D721Med (cell line): ENCODE data around the gene BCKDK.

ENCODE experiments used
- DNase-seq: peaks from one replicate; pipeline ENCODE4 v3.0.0; 2011; ENCODE audit warnings: low spot score; ENCODE audit not compliant: insufficient read length
- FAIRE-seq: peaks from 2 replicates; lab custom pipeline; 2011; peaks lifted over from hg19 to GRCh38; lab: Jason Lieb, UNC
- TF ChIP-seq, protein P1 (sequence below): IDR thresholded peaks from 2 replicates; pipeline ENCODE4 v1.5.1; 2012; ENCODE audit warnings: mild to moderate bottlenecking, control low read depth; ENCODE audit not compliant: insufficient read depth; ENCODE audit errors: missing control alignments

Gene BCKDK

GRCh38 chr16:31108794-31109558 lies 790 bp downstream of the BCKDK start:
- FAIRE-seq: no peak
- TF ChIP-seq, protein P1, sequence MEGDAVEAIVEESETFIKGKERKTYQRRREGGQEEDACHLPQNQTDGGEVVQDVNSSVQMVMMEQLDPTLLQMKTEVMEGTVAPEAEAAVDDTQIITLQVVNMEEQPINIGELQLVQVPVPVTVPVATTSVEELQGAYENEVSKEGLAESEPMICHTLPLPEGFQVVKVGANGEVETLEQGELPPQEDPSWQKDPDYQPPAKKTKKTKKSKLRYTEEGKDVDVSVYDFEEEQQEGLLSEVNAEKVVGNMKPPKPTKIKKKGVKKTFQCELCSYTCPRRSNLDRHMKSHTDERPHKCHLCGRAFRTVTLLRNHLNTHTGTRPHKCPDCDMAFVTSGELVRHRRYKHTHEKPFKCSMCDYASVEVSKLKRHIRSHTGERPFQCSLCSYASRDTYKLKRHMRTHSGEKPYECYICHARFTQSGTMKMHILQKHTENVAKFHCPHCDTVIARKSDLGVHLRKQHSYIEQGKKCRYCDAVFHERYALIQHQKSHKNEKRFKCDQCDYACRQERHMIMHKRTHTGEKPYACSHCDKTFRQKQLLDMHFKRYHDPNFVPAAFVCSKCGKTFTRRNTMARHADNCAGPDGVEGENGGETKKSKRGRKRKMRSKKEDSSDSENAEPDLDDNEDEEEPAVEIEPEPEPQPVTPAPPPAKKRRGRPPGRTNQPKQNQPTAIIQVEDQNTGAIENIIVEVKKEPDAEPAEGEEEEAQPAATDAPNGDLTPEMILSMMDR: no peak
- no peak for DNase-seq

DNA sequence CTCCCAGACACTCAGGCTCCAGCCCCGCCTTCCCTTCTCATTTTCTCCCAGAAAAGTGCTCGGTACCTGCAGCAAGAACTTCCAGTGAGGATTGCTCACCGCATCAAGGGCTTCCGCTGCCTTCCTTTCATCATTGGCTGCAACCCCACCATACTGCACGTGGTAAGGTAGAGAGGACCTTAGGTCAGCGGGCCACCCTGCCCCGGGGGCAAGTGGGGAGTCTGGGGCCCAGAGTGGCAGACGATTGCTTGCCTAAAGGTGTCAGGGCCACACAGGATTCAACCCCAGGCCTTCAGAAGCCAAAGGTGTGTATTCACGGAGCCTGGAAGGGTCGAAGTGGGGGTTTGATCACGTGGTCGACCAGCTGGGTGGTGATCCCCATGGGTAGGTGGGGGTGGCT lies 1.4 kb downstream of the BCKDK start:
- TF ChIP-seq, protein P1: no peak
- FAIRE-seq (no peak), DNase-seq (no peak)

- no peak for DNase-seq
- no peak for FAIRE-seq
- TF ChIP-seq, protein P1: no peak
Measured at GRCh38 chr16:31110106-31111034, 2.2 kb downstream of the BCKDK start.

DNA sequence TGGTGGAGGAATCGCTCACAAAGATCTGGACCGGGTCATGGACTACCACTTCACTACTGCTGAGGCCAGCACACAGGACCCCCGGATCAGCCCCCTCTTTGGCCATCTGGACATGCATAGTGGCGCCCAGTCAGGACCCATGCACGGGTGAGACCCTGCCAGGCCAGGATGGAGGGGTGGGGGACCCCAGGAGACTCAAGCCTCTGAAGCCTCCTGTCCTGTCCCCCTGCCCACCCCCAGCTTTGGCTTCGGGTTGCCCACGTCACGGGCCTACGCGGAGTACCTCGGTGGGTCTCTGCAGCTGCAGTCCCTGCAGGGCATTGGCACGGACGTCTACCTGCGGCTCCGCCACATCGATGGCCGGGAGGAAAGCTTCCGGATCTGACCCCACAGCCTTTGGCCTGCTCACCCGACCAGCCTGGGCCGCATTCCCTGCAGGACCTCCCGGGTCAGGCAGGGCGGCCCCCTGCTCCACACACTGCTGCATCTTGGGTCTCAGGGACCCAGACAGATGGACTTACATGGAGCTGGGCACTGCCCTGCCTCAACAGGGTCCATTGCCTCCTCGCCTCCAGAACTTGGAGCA lies 3.8 kb downstream of the BCKDK start:
- DNase-seq (no peak), FAIRE-seq (no peak)
- TF ChIP-seq, protein P1: no peak

GRCh38 chr16:31112711-31113110 lies 4.5 kb downstream of the BCKDK start:
- no peak for DNase-seq
- TF ChIP-seq, protein P1: no peak
- FAIRE-seq: no peak

DNA sequence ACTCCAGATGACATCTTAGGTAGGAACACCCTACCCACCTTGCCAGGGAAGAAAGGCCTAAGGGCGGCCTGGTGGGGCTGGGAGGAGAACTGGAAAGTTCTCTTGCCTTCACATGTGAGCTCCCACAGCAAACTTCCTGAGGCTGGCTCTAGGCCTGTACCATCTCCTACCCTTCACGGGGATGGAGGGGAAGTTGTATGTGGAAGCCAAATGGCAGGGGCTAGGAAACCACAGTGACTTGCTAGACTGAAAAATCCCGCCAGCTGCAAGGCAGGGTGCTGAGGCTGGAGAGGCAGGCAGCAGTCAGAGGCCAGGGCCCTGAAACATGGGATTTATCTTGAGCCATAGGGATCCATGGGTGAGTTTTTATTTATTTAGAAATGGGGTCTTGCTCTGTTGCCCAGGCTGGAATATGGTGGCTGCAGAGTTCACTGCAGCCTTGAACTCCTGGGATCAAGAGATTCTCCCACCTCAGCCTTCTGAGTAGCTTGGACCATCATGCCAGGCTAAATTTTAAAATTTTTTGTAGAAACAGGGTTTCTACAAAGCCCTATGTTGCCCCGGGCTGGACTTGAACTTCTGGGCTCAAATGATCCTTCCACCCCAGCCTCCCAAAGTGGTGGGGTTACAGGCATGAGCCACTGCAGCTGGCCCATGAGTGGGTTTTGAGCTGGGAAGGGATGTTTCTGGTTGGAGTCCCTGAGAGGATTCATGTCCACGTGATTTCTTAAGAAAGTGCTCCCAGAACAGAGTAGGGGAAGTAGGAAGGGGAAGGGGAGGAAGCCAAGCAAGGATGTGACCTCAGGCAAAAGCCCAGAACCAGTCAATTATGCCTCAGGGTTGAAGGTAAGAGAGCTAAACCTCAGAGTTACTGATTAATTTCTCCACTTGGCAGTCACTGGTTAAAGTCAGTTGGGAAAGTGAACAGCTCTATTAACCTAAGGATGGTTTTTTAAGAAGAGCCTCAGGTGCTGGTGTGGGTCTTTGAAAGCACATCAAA lies 5.2 kb downstream of the BCKDK start:
- FAIRE-seq (no peak), DNase-seq (no peak)

More for the DNA sequence above, 5.2 kb downstream of the BCKDK start:
- TF ChIP-seq, protein P1: no peak
